K562 (cell line): ENCODE data around the gene FIBP. TPM values are rescaled to one million over a fixed set of nuclear protein-coding genes. Genes with fewer than 3 reads are reported as not detected.

ENCODE experiments used
- ESRRA ChIP-seq: fragments of 450-650 bp; IDR thresholded peaks from 2 replicates; pipeline ENCODE4 v1.6.1; 2014; ENCODE audit warnings: low read depth, mild to moderate bottlenecking, moderate library complexity, borderline replicate concordance
- KAT8 ChIP-seq: fragments of 450-650 bp; IDR thresholded peaks from 2 replicates; pipeline ENCODE4 v1.6.1; 2016; ENCODE audit warnings: low read depth, mild to moderate bottlenecking
- KDM2B ChIP-seq: fragments of 250-450 bp; sonication (Bioruptor Pico); IDR thresholded peaks from 2 replicates; pipeline ENCODE4 v1.8.0; 2021; ENCODE audit warnings: mild to moderate bottlenecking, moderate library complexity
- MTF1 ChIP-seq: fragments of 250-450 bp; sonication (Bioruptor Pico); IDR thresholded peaks from 2 replicates; pipeline ENCODE4 v1.9.0; 2021; ENCODE audit warnings: moderate library complexity, mild to moderate bottlenecking, inconsistent platforms, borderline replicate concordance
- NFIX ChIP-seq: fragments of 250-450 bp; sonication (Bioruptor Pico); IDR thresholded peaks from 2 replicates; pipeline ENCODE4 v1.4.0; 2020; ENCODE audit warnings: low read depth, mild to moderate bottlenecking, moderate library complexity
- RAD51 ChIP-seq: fragments of 450-650 bp; IDR thresholded peaks from 2 replicates; pipeline ENCODE4 v1.7.1; 2016; ENCODE audit warnings: low read depth, mild to moderate bottlenecking, borderline replicate concordance
- TFAM ChIP-seq: fragments of 250-450 bp; sonication (Bioruptor Pico); conservative IDR thresholded peaks from 2 replicates; pipeline ENCODE4 v1.5.0; 2021; ENCODE audit warnings: mild to moderate bottlenecking, moderate library complexity
- YBX1 ChIP-seq: fragments of 450-650 bp; IDR thresholded peaks from 2 replicates; pipeline ENCODE4 v1.7.1; 2016; ENCODE audit warnings: mild to moderate bottlenecking
- ZNF384 ChIP-seq: IDR thresholded peaks from 2 replicates; pipeline ENCODE4 v1.6.1; 2012; ENCODE audit warnings: low read depth, low read length, improper control_type of control experiment
- polyA plus RNA-seq, 8 experiments: library from polyadenylated mRNA; depleted of rRNA in 4 of 8; stranded (reverse) in 5 of 8; unstranded in 3 of 8; fragments of >200 nt; fragmentation: Nextera tagmentation in 2 of 8; fragmentation: Illumina TruSeq in 1 of 8; extraction: Ambion mirVana in 2 of 8; extraction: Trizol in 1 of 8; gene quantifications; 2 replicates each; pipeline versions ENCODE4 v1.2.1 to v1.2.3, GENCODE V29; 2011 to 2014; ENCODE audit warnings: inconsistent platforms in 1 of 8, missing spikeins in 1 of 8
- total RNA-seq, 7 experiments: library from RNA; depleted of rRNA in 6 of 7; stranded (reverse); fragments of >200 nt in 6 of 7; fragmentation: Illumina TruSeq in 2 of 7; extraction: Trizol in 2 of 7; gene quantifications; 2 replicates each; pipeline versions ENCODE4 v1.2.1 to v1.2.3, GENCODE V29; 2011 to 2021; ENCODE audit warnings: low replicate concordance in 1 of 7
- TF ChIP-seq, protein P1 (sequence below): fragments of 450-650 bp; IDR thresholded peaks from 2 replicates; pipeline ENCODE4 v1.6.1; 2018; ENCODE audit not compliant: partially characterized antibody
- TF ChIP-seq, protein P2 (sequence below): fragments of 250-450 bp; sonication (Bioruptor Pico); IDR thresholded peaks from 2 replicates; pipeline ENCODE4 v1.8.0; 2021; ENCODE audit warnings: borderline replicate concordance, mild to moderate bottlenecking, moderate library complexity; ENCODE audit not compliant: poor library complexity, severe bottlenecking
- TF ChIP-seq, protein P3 (sequence below): fragments of 450-650 bp; formaldehyde crosslinking; conservative IDR thresholded peaks from 2 replicates; pipeline ENCODE4 v1.4.0; 2022; ENCODE audit warnings: mild to moderate bottlenecking, missing genetic modification characterization
- TF ChIP-seq, protein P4 (sequence below): fragments of 450-650 bp; formaldehyde crosslinking; IDR thresholded peaks from 2 replicates; pipeline ENCODE4 v1.4.0; 2022; ENCODE audit warnings: mild to moderate bottlenecking, moderate library complexity

Gene FIBP
- total and polyA plus RNA-seq, 9 of the 15 experiments (the other 6 are each of a cell fraction or from before 2014, with no cell fraction given), result 41.2 to 79.2 (median 48.6) TPM

DNA sequence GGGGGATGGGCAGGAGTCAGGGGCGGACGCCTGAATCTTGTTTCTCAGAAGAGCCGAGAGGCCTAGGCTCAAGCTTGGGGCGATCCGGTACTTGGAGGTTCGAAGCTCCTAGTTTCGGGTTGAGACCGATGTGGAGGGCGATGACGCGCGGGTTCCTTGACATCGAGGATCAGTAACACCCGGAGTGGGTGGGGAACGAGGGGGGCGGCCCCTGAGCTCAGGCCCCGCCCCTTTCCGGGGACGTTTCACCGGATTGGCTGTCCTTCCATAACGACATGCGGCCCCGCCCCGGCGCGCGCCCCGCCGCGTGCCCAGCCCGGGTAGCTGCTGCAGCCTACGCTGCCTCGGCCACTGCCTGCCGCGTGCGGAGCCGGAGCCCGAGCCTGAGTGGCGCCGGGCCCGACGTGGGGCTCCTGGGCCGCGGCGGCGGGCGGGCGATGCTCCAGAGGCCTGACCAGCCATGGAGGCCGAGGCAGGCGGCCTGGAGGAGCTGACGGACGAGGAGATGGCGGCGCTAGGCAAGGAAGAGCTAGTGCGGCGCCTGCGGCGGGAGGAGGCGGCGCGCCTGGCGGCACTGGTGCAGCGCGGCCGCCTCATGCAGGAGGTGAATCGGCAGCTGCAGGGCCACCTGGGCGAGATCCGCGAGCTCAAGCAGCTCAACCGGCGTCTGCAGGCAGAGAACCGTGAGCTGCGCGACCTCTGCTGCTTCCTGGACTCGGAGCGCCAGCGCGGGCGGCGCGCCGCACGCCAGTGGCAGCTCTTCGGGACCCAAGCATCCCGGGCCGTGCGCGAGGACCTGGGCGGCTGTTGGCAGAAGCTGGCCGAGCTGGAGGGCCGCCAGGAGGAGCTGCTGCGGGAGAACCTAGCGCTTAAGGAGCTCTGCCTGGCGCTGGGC lies 2.3 kb upstream of the FIBP start, which contains the start of gene CCDC85B (continued):
- TF ChIP-seq, protein P1, sequence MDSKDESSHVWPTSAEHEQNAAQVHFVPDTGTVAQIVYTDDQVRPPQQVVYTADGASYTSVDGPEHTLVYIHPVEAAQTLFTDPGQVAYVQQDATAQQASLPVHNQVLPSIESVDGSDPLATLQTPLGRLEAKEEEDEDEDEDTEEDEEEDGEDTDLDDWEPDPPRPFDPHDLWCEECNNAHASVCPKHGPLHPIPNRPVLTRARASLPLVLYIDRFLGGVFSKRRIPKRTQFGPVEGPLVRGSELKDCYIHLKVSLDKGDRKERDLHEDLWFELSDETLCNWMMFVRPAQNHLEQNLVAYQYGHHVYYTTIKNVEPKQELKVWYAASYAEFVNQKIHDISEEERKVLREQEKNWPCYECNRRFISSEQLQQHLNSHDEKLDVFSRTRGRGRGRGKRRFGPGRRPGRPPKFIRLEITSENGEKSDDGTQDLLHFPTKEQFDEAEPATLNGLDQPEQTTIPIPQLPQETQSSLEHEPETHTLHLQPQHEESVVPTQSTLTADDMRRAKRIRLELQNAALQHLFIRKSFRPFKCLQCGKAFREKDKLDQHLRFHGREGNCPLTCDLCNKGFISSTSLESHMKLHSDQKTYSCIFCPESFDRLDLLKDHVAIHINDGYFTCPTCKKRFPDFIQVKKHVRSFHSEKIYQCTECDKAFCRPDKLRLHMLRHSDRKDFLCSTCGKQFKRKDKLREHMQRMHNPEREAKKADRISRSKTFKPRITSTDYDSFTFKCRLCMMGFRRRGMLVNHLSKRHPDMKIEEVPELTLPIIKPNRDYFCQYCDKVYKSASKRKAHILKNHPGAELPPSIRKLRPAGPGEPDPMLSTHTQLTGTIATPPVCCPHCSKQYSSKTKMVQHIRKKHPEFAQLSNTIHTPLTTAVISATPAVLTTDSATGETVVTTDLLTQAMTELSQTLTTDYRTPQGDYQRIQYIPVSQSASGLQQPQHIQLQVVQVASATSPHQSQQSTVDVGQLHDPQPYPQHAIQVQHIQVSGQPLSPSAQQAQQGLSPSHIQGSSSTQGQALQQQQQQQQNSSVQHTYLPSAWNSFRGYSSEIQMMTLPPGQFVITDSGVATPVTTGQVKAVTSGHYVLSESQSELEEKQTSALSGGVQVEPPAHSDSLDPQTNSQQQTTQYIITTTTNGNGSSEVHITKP, result peak; percentile 35
- TF ChIP-seq, protein P2, sequence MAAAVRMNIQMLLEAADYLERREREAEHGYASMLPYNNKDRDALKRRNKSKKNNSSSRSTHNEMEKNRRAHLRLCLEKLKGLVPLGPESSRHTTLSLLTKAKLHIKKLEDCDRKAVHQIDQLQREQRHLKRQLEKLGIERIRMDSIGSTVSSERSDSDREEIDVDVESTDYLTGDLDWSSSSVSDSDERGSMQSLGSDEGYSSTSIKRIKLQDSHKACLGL, result peak; percentile 55
- TF ChIP-seq KAT8 (no peak), ESRRA (peak; percentile 27; the same call in 1 of the 2 replicates), RAD51 (no peak), TFAM (CRISPR knock-in tag) (no peak), YBX1 (no peak), MTF1 (CRISPR knock-in tag) (no peak), ZNF384 (no peak), KDM2B (CRISPR knock-in tag) (peak; percentile 5; the same call in 1 of the 2 replicates), NFIX (CRISPR knock-in tag) (no peak)
- TF ChIP-seq, protein P3, sequence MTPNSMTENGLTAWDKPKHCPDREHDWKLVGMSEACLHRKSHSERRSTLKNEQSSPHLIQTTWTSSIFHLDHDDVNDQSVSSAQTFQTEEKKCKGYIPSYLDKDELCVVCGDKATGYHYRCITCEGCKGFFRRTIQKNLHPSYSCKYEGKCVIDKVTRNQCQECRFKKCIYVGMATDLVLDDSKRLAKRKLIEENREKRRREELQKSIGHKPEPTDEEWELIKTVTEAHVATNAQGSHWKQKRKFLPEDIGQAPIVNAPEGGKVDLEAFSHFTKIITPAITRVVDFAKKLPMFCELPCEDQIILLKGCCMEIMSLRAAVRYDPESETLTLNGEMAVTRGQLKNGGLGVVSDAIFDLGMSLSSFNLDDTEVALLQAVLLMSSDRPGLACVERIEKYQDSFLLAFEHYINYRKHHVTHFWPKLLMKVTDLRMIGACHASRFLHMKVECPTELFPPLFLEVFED, result no peak
- TF ChIP-seq, protein P4, sequence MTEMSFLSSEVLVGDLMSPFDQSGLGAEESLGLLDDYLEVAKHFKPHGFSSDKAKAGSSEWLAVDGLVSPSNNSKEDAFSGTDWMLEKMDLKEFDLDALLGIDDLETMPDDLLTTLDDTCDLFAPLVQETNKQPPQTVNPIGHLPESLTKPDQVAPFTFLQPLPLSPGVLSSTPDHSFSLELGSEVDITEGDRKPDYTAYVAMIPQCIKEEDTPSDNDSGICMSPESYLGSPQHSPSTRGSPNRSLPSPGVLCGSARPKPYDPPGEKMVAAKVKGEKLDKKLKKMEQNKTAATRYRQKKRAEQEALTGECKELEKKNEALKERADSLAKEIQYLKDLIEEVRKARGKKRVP (CRISPR knock-in tag), result peak; percentile 15; the same call in 1 of the 2 replicates
